ENCODE measurements around the gene KRTAP5-2.

GRCh38 chr11:1619449-1619848, 21.4 kb upstream of the KRTAP5-2 start:
- TF ChIP-seq POLR2A (IDR thresholded peaks at IDR 0.05) = no peak
- TF ChIP-seq CTCF (IDR thresholded peaks at IDR 0.05) = no peak

Measured in lower leg skin (tissue), 3 donors.